Endothelial cell of umbilical vein (primary cell): ENCODE results near the gene CD58. TPM values are rescaled to one million over a fixed set of nuclear protein-coding genes. Genes with fewer than 3 reads are reported as not detected.
A peak's percentile ranks its signal among the peaks of the same experiment; 100 is the strongest.

Source experiments
- BruUV-seq: library from RNA; stranded (reverse); fragments of 400-500 nt; replicated peaks from 2 replicates; lab custom pipeline; 2021; lab: Mats Ljungman, UMichigan
- CTCF ChIA-PET: fragments of 300-600, 350-600 bp; sonication (Branson Sonifier 250); formaldehyde crosslinking; loops from one replicate; lab custom pipeline; 2021; ENCODE audit warnings: antibody characterized with exemption, inconsistent platforms; lab: Charles Lee
- POLR2A ChIA-PET: fragments of 300-600, 350-600 bp; sonication (Branson Sonifier 250); formaldehyde crosslinking; loops from one replicate; lab custom pipeline; 2021; ENCODE audit warnings: antibody characterized with exemption, inconsistent platforms; lab: Charles Lee
- DNase-seq: peaks from one replicate; pipeline ENCODE4 v3.0.0-alpha.2; 2011; ENCODE audit warnings: low read depth, low spot score
- FAIRE-seq: peaks from 2 replicates; lab custom pipeline; 2011; peaks lifted over from hg19 to GRCh38; lab: Jason Lieb, UNC
- H2AFZ ChIP-seq: 2 replicates; pipeline ENCODE4 v1.6.0; 2012; ENCODE audit warnings: low read depth, low read length, control low read depth, inconsistent platforms
- H3K27ac ChIP-seq: 2 replicates; pipeline ENCODE4 v1.5.1; 2011; ENCODE audit warnings: low read depth, mild to moderate bottlenecking, control low read depth, low read length, moderate library complexity; ENCODE audit not compliant: insufficient read depth
- H3K27me3 ChIP-seq, 2 experiments: 2 replicates each; pipeline versions ENCODE4 v1.6.0 to v1.6.1; 2011; ENCODE audit warnings: low read length in 2 of 2, mixed read lengths in 1 of 2; ENCODE audit not compliant: control insufficient read depth in 2 of 2, insufficient read depth in 2 of 2
- H3K36me3 ChIP-seq, 2 experiments: 2 replicates in 1 of 2; 3 replicates in 1 of 2; pipeline ENCODE4 v1.5.1; 2011; ENCODE audit warnings: low read length in 2 of 2, mild to moderate bottlenecking in 1 of 2, moderate library complexity in 1 of 2; ENCODE audit not compliant: control insufficient read depth in 2 of 2, insufficient read depth in 2 of 2; ENCODE audit errors: extremely low read depth in 1 of 2
- H3K4me1 ChIP-seq: 3 replicates; pipeline ENCODE4 v1.5.1; 2011; ENCODE audit warnings: mild to moderate bottlenecking, low read length; ENCODE audit not compliant: control insufficient read depth, insufficient read depth; ENCODE audit errors: extremely low read depth
- H3K4me2 ChIP-seq: 2 replicates; pipeline ENCODE4 v1.6.1; 2011; ENCODE audit warnings: low read length, control low read depth, mixed read lengths; ENCODE audit not compliant: insufficient read depth
- H3K4me3 ChIP-seq, 3 experiments: fragments of 200-600 bp in 1 of 3; sonication (generic), shearing (Covaris generic) in 1 of 3; replicated peaks in 1 of 3; 2 replicates each; pipeline ENCODE4 v1.5.1; 2011 to 2016; ENCODE audit warnings: control low read depth in 3 of 3, low read length in 3 of 3, mild to moderate bottlenecking in 2 of 3, inconsistent platforms in 1 of 3, low read depth in 1 of 3, moderate library complexity in 1 of 3; ENCODE audit not compliant: insufficient read depth in 1 of 3
- H3K79me2 ChIP-seq: 2 replicates; pipeline ENCODE4 v1.6.0; 2012; ENCODE audit warnings: low read length, inconsistent platforms; ENCODE audit not compliant: control insufficient read depth, insufficient read depth
- H3K9ac ChIP-seq: replicated peaks from 2 replicates; pipeline ENCODE3; 2011; ENCODE audit warnings: low read length, control low read depth; ENCODE audit not compliant: insufficient read depth; ENCODE audit errors: extremely low read depth
- H3K9me1 ChIP-seq: replicated peaks from 3 replicates; pipeline ENCODE4 v1.6.0; 2011; ENCODE audit warnings: mild to moderate bottlenecking, low read length; ENCODE audit not compliant: control insufficient read depth, insufficient read depth; ENCODE audit errors: extremely low read depth
- H3K9me3 ChIP-seq: replicated peaks from 2 replicates; pipeline ENCODE4 v1.5.1; 2012; ENCODE audit warnings: low read length, inconsistent platforms; ENCODE audit not compliant: control insufficient read depth, insufficient read depth
- H4K20me1 ChIP-seq: replicated peaks from 2 replicates; pipeline ENCODE3; 2011; ENCODE audit warnings: mild to moderate bottlenecking, low read length; ENCODE audit not compliant: control insufficient read depth, insufficient read depth; ENCODE audit errors: extremely low read depth
- EZH2 ChIP-seq: IDR thresholded peaks from 2 replicates; pipeline ENCODE4 v1.6.1; 2012; ENCODE audit warnings: borderline replicate concordance, low read depth, mild to moderate bottlenecking, moderate library complexity, low read length, inconsistent platforms; ENCODE audit not compliant: severe bottlenecking
- FOS ChIP-seq: IDR thresholded peaks from 2 replicates; pipeline ENCODE4 v1.6.1; 2011; ENCODE audit warnings: mild to moderate bottlenecking, low read length, moderate library complexity, borderline replicate concordance; ENCODE audit not compliant: insufficient read depth
- GATA2 ChIP-seq: IDR thresholded peaks from 2 replicates; pipeline ENCODE4 v1.7.0; 2011; ENCODE audit warnings: low read depth, mild to moderate bottlenecking, moderate library complexity, mixed read lengths, low read length; ENCODE audit not compliant: insufficient read length, insufficient read depth
- JUN ChIP-seq: IDR thresholded peaks from 2 replicates; pipeline ENCODE4 v1.6.1; 2011; ENCODE audit warnings: borderline replicate concordance, low read depth; ENCODE audit not compliant: insufficient read length, insufficient read depth
- MYC ChIP-seq: IDR thresholded peaks from one replicate; pipeline ENCODE4 v1.6.1; 2011; ENCODE audit warnings: mild to moderate bottlenecking, low read depth, low read length
- POLR2A ChIP-seq: IDR thresholded peaks from 2 replicates; pipeline ENCODE4 v1.6.1; 2012; ENCODE audit warnings: low read depth, mild to moderate bottlenecking, control low read depth, low read length
- POLR2AphosphoS5 ChIP-seq: IDR thresholded peaks from 2 replicates; pipeline ENCODE4 v1.6.1; 2012; ENCODE audit warnings: low read depth, mild to moderate bottlenecking, control low read depth, low read length, moderate library complexity; ENCODE audit not compliant: insufficient read depth
- dilution Hi-C: fragments of 300-500 bp; cut with MboI; formaldehyde crosslinking; loops from one replicate; pipeline ENCODE4 v1.15.0; 2019; ENCODE audit warnings: low sequenced_read_pairs; ENCODE audit not compliant: extremely low pct_ligation_motif_present
- intact Hi-C: fragments of 100-400 bp; cut with micrococcal nuclease; formaldehyde crosslinking; loops from one replicate; pipeline ENCODE4 v1.10.0; 2022
- polyA plus RNA-seq, 4 experiments: library from polyadenylated mRNA; depleted of rRNA in 3 of 4; stranded (reverse) in 3 of 4; unstranded in 1 of 4; fragments of >200 nt; gene quantifications; 2 replicates each; pipeline versions ENCODE4 v1.2.1 to v1.2.3, GENCODE V29; 2011 to 2012; ENCODE audit warnings: missing spikeins in 1 of 4
- total RNA-seq: library from RNA; stranded (reverse); gene quantifications from 2 replicates; pipeline ENCODE4 v1.2.3, GENCODE V29; 2021
- TF ChIP-seq, protein P1 (sequence below): IDR thresholded peaks from 2 replicates; pipeline ENCODE4 v1.6.1; 2011; ENCODE audit not compliant: insufficient read depth, insufficient read length
- TF ChIP-seq, protein P2 (sequence below), 2 donors: IDR thresholded peaks; 1 replicate in 1 of 2; 2 replicates in 1 of 2; pipeline ENCODE4 v1.5.1; 2011; ENCODE audit warnings: low read length in 2 of 2, mild to moderate bottlenecking in 2 of 2, moderate library complexity in 2 of 2, control low read depth in 1 of 2, inconsistent platforms in 1 of 2, low read depth in 1 of 2; ENCODE audit not compliant: insufficient read depth in 1 of 2; ENCODE audit errors: extremely low read depth in 1 of 2

Gene CD58
- total and polyA plus RNA-seq, 2 donors (not counting 3 experiments of a cell fraction or from before 2014, with no cell fraction given): 9.8 to 12.7 TPM

DNA sequence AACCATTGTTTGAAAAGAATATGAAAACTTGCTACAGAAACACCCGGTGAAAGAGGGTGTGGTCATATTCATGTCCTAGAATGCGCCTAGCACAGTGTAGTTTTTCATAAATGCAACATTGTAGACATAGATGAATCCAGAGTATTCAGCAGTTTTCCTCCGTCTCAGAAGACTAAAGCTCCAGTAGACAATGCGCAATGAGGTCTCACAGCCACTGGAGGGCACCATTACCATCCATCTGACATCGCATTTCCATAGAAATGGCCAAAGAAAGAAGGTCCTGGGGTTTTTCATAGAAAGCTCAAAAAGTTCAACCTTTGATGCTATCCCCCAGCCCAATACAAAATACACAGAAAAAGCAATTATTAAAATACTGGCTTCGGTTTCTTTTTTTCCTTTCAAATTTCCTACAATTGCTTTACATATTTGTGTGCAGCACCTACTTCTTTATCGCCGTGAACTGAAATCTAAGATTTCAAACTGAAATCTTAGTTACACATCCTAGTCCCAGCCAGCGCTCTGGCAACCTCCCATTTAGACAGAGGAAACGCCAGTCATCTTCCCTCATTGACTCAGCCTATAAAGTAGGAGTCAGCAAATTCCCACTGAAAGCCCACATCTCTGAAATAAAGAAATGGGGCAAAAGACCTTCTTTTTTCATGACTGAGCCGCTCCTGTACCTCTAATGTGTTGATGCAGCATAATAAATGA is 3.9 kb upstream of the CD58 start:
- FAIRE-seq (peak; percentile 90), DNase-seq (peak; percentile 72)
- Histone ChIP-seq H3K27me3 (peaks cover 8 to 16% of the 10 kb centered on the region in 2 experiments), H3K4me2 (no peak overlapping the region), H3K79me2 (no peaks in the 10 kb centered on the region), H3K27ac (no peak overlapping the region), H4K20me1 (no peaks in the 10 kb centered on the region), H3K4me1 (peaks cover 8% of the 10 kb centered on the region), H3K9me1 (no peaks in the 10 kb centered on the region), H3K4me3 (no peak overlapping the region), H2AFZ (no peak overlapping the region), H3K36me3 (no peaks in the 10 kb centered on the region), H3K9ac (no peak overlapping the region), H3K9me3 (no peaks in the 10 kb centered on the region)
- POLR2A ChIA-PET: interaction anchor here (0.6 kb wide), 1 partner anchor 1218 kb away, joined by 3 read pairs; no protein-coding TSS in a partner anchor
- dilution Hi-C loops (no loop called here), intact Hi-C loops (loop anchor here (1.0 to 10.0 kb wide), 10 partner anchors 22 to 548 kb away; partner anchors contain the start of genes ATP1A1 and TRIM45)
- CTCF ChIA-PET: interaction anchor here (0.6 to 5.1 kb wide), 38 partner anchors 9 to 710 kb away, joined by 3 to 155 read pairs (median 4); partner anchors contain the start of genes IGSF3 and TTF2
- no TSS peak for BruUV-seq
- TF ChIP-seq JUN (no peak), EZH2 (no peak), POLR2A (no peak), FOS (peak; percentile 38), POLR2AphosphoS5 (no peak), MYC (no peak), GATA2 (no peak)
- TF ChIP-seq, protein P1, sequence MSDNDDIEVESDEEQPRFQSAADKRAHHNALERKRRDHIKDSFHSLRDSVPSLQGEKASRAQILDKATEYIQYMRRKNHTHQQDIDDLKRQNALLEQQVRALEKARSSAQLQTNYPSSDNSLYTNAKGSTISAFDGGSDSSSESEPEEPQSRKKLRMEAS: no peak
- TF ChIP-seq, protein P2, sequence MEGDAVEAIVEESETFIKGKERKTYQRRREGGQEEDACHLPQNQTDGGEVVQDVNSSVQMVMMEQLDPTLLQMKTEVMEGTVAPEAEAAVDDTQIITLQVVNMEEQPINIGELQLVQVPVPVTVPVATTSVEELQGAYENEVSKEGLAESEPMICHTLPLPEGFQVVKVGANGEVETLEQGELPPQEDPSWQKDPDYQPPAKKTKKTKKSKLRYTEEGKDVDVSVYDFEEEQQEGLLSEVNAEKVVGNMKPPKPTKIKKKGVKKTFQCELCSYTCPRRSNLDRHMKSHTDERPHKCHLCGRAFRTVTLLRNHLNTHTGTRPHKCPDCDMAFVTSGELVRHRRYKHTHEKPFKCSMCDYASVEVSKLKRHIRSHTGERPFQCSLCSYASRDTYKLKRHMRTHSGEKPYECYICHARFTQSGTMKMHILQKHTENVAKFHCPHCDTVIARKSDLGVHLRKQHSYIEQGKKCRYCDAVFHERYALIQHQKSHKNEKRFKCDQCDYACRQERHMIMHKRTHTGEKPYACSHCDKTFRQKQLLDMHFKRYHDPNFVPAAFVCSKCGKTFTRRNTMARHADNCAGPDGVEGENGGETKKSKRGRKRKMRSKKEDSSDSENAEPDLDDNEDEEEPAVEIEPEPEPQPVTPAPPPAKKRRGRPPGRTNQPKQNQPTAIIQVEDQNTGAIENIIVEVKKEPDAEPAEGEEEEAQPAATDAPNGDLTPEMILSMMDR (IDR thresholded peaks at IDR 0.05; ENCODE audit: extremely low read depth in 1 of 2, insufficient read depth in 1 of 2, low read depth in 1 of 2, low read length in 2 of 2): peak; percentile 81 to 85
